Measurements from ENCODE around the gene CLRN1.

CLRN1 gene

DNA sequence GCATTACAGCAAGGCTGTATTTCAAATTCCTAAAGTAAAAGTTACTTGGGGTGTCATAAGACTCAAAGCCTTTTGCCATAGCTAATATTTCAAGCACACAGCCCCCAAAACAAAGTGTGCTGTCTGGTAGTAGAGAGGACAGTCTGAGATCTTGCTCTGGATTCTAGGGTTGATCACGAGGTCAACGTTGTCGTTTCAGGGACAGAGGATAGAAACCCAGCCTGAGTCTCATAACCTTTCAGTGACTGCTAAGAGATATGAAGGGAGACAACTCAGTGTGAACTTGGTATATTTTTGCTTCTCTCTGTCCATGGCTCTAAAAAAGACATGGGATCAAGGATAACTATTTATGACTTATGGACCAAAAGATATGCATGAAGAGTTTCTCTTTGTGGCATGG is 41.7 kb downstream of the CLRN1 start:
- H3K36me3 ChIP-seq (ENCODE audit: insufficient read depth, low read length) = no peaks in the 10 kb centered on the region
- H3K9me3 ChIP-seq (ENCODE audit: low read length) = no peaks in the 10 kb centered on the region
- H3K4me1 ChIP-seq (ENCODE audit: insufficient read depth, low read length) = no peaks in the 10 kb centered on the region
- no peaks in the 10 kb centered on the region for H3K27me3 ChIP-seq (ENCODE audit: insufficient read depth, low read length)
- no peak overlapping the region for H3K4me3 ChIP-seq (ENCODE audit: low read length)
- no peak overlapping the region for H2AFZ ChIP-seq (ENCODE audit: low read depth, low read length)

DNA sequence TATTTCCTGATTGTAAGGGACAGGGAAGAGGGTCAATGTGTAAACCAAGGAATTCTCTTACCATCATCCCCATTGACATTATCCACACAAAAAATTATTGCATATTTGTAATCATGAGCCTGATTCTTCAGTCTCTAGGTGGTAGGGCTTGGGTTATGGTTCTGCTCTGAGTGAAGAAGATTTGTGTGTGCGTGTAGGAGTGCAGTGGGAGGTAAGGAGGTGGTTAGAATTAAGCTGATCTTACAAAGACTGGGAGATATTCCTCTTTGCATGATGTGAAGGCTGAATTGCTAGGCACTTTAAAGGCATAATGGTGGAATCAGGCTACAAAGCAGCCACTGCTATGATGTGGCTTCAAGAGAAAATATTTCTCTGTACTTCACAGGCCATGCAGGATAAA is 44.3 kb downstream of the CLRN1 start:
- no peaks in the 10 kb centered on the region for H3K9me3 ChIP-seq (ENCODE audit: low read length)
- H3K4me3 ChIP-seq (ENCODE audit: low read length) = no peak overlapping the region
- H3K27me3 ChIP-seq (ENCODE audit: insufficient read depth, low read length) = peaks cover 9% of the 10 kb centered on the region
- no peaks in the 10 kb centered on the region for H3K4me1 ChIP-seq (ENCODE audit: insufficient read depth, low read length)
- no peaks in the 10 kb centered on the region for H3K36me3 ChIP-seq (ENCODE audit: insufficient read depth, low read length)
- H2AFZ ChIP-seq (ENCODE audit: low read depth, low read length) = no peak overlapping the region

DNA sequence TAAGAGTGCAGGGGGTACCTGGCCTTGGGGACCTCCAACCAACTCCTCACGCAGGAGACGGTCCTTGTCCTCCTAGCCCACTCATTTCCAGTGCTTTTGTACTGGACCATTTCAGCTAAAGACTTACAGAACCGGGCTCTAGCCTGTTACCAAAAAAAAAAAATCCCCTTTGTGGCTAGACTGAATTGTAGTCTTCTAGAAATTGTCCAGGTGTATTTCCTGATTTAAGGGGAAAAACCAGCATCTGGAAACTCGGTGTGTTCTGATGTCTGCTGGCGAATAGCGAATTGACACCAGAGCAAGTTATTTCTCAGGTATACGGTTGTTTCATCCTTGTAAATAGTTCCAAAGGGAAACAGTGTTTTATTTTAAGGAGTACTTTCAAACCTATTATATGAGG is 46.2 kb downstream of the CLRN1 start:
- Histone ChIP-seq H3K4me3 (ENCODE audit: low read length) (no peak overlapping the region), H3K9me3 (ENCODE audit: low read length) (no peaks in the 10 kb centered on the region), H3K4me1 (ENCODE audit: insufficient read depth, low read length) (no peaks in the 10 kb centered on the region), H2AFZ (ENCODE audit: low read depth, low read length) (no peak overlapping the region), H3K27me3 (ENCODE audit: insufficient read depth, low read length) (peaks cover 9% of the 10 kb centered on the region), H3K36me3 (ENCODE audit: insufficient read depth, low read length) (no peaks in the 10 kb centered on the region)

DNA sequence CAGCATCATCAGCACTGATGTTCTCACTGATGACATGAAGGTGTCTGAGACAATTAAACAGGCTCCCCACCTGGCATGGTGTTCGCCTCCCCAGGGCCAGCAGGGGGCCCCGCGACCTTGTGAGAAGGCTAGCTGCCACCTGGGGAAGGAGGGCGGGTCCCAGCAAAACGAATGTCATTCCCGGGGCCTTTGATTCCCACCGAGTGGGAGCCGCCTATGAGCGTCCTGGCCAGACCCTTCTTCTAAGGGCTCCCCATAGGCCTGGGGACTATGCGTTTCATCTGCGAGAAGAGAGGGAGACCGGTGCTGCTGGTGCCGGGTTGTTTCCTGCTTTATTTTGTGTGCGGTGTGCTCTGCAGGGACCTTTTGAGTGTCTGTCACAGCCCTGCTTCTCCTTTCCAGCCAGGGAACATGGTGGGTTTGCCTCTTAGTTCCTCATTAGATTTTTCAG is 46.8 kb downstream of the CLRN1 start:
- Histone ChIP-seq H3K9me3 (ENCODE audit: low read length) (no peaks in the 10 kb centered on the region), H2AFZ (ENCODE audit: low read depth, low read length) (no peak overlapping the region), H3K4me3 (ENCODE audit: low read length) (no peak overlapping the region), H3K4me1 (ENCODE audit: insufficient read depth, low read length) (no peaks in the 10 kb centered on the region), H3K27me3 (ENCODE audit: insufficient read depth, low read length) (peaks cover 9% of the 10 kb centered on the region), H3K36me3 (ENCODE audit: insufficient read depth, low read length) (no peaks in the 10 kb centered on the region)

DNA sequence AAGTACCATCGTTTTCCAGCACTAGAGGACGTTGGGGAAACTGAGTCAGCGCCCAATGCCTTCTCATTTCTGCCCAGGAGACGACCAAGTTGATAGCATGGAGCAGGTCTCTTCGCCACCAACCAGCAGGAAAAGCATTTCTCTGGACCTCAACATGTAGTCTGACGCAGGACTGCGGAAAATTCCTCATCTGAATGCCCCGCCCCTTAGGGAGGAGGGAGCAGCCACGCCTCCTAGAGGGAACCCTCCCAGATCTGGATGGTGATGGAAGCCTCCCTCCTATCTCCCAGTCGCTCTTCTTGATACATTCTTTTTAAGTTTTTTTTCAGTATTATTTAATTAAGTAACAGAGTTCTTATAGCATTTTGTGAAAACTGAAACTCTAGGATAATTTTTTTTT is 49.9 kb downstream of the CLRN1 start:
- Histone ChIP-seq H2AFZ (ENCODE audit: low read depth, low read length) (no peak overlapping the region), H3K9me3 (ENCODE audit: low read length) (no peaks in the 10 kb centered on the region), H3K4me3 (ENCODE audit: low read length) (no peak overlapping the region), H3K27me3 (ENCODE audit: insufficient read depth, low read length) (peaks cover 9% of the 10 kb centered on the region), H3K4me1 (ENCODE audit: insufficient read depth, low read length) (no peaks in the 10 kb centered on the region), H3K36me3 (ENCODE audit: insufficient read depth, low read length) (no peaks in the 10 kb centered on the region)

DNA sequence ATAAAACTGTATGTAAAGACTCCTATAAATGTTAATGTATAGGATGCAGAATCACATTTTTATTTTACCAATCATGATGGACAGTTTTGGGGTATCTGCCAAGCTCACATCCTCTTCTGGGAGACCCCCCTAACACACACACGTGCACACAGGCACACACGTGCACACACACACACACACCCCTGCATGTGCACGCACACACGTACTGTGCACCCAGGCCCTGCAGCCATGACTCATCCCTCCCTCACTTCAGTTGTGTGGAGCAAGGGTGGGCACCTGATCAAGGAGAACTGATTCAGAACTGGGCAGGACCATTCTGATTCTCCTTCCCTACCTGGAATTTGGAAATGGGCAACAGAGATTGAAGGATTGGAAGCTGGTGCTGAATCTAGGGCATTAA is 51.3 kb downstream of the CLRN1 start:
- peaks cover 9% of the 10 kb centered on the region for H3K27me3 ChIP-seq (ENCODE audit: insufficient read depth, low read length)
- H3K4me3 ChIP-seq (ENCODE audit: low read length) = no peak overlapping the region
- H3K36me3 ChIP-seq (ENCODE audit: insufficient read depth, low read length) = no peaks in the 10 kb centered on the region
- no peak overlapping the region for H2AFZ ChIP-seq (ENCODE audit: low read depth, low read length)
- no peaks in the 10 kb centered on the region for H3K9me3 ChIP-seq (ENCODE audit: low read length)
- H3K4me1 ChIP-seq (ENCODE audit: insufficient read depth, low read length) = no peaks in the 10 kb centered on the region

DNA sequence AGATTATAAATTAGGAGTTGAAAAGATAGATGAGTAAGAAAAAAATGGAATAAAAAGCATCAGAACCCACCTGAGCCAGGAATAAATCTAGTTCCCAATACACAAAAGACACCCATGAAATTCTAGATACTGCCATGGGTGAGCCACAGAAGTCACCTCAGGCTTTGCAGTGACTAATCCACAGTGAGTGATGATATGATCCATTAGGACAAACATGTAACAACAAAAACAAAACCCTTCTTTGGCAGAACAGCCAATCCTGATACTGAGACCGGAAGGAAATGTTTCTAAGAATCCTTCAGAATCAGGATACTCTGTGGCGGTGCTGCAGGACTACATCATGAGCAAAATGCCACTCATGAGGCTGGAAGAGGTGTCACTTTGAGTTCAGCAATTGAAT is 52.3 kb downstream of the CLRN1 start:
- no peak overlapping the region for H3K4me3 ChIP-seq (ENCODE audit: low read length)
- no peaks in the 10 kb centered on the region for H3K36me3 ChIP-seq (ENCODE audit: insufficient read depth, low read length)
- H3K9me3 ChIP-seq (ENCODE audit: low read length) = no peaks in the 10 kb centered on the region
- peaks cover 9% of the 10 kb centered on the region for H3K27me3 ChIP-seq (ENCODE audit: insufficient read depth, low read length)
- H3K4me1 ChIP-seq (ENCODE audit: insufficient read depth, low read length) = no peaks in the 10 kb centered on the region
- no peak overlapping the region for H2AFZ ChIP-seq (ENCODE audit: low read depth, low read length)

DNA sequence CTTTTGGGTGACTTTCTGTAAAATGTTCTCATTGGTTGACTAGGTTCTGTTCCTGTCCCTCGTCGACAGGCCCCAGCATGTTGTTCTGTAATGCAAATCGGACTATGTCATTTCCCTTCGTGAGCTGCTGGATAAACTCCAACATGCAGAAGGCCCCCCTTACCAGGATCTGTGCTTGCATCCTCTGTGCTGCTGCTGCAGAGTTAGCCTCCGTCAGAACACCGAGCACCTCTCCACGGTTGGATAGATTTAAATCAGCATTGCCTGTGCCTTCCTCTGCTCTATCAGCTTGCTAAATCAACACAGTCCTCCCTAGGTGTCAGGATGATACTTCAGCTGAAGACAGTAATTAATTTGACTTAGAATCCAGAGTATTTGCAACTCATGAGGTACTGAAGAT is 54.6 kb downstream of the CLRN1 start:
- Histone ChIP-seq H3K27me3 (ENCODE audit: insufficient read depth, low read length) (no peaks in the 10 kb centered on the region), H3K4me3 (ENCODE audit: low read length) (no peak overlapping the region), H3K4me1 (ENCODE audit: insufficient read depth, low read length) (no peaks in the 10 kb centered on the region), H2AFZ (ENCODE audit: low read depth, low read length) (no peak overlapping the region), H3K9me3 (ENCODE audit: low read length) (no peaks in the 10 kb centered on the region), H3K36me3 (ENCODE audit: insufficient read depth, low read length) (no peaks in the 10 kb centered on the region)

DNA sequence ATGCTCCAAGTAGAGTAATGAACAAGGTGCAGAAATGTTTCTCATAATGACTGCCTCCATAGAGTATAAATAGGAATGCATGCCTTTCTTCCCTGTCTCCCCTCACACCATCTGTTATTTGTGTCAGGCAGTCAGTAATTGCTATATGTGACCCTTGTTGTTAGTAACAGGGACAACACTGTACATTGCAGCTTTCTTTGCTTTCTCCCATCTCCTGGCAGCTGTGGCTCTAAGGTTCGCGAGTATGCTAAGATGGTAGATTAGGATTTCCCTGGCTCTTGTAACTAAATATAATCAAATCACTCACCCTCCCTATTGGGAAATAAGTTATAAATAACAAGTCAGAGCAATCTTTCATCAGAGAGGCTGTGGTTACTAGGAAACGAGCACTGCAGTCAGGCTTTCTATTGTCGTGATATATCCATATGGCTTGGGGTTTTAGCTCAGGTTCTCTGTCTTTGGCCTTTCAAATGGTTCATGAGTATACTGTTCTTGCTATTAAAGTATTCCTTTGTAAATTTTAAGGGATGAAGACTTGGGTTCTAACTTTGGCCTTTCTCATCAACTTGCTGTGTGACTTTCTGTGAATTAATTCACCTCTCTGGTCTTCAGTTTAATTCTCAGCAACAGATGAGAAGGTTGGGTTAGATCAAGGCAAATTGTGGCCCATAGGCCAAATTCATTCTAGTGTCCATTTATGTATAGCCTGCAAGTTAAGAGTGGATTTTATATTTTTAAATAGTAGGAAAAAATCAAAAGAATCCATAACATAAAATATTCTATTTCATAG is 59.2 kb downstream of the CLRN1 start:
- H3K4me1 ChIP-seq (ENCODE audit: insufficient read depth, low read length) = peaks cover 2% of the 10 kb centered on the region
- no peak overlapping the region for H2AFZ ChIP-seq (ENCODE audit: low read depth, low read length)
- H3K36me3 ChIP-seq (ENCODE audit: insufficient read depth, low read length) = no peaks in the 10 kb centered on the region
- no peak overlapping the region for H3K4me3 ChIP-seq (ENCODE audit: low read length)
- peaks cover 6% of the 10 kb centered on the region for H3K27me3 ChIP-seq (ENCODE audit: insufficient read depth, low read length)
- H3K9me3 ChIP-seq (ENCODE audit: low read length) = no peaks in the 10 kb centered on the region

DNA sequence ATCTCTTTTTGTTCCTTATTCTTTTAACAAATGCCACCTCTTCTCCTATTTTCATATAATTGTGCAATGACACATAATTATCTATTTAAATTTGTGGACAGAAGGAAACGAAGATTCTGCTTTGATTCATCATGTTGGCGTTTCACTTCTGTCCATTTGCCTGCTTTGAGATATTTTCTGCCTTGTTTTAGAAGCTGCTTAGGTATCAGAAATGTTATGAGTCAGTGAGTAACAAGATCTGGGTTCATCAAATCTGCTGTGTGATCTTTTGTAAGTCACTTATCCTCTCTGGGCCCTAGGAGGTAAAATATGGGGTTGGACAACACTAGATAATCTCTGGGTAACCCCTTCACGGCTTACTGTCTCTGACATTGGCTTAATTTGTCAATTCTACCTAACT is 60.0 kb downstream of the CLRN1 start:
- Histone ChIP-seq H3K36me3 (ENCODE audit: insufficient read depth, low read length) (no peaks in the 10 kb centered on the region), H3K27me3 (ENCODE audit: insufficient read depth, low read length) (peaks cover 6% of the 10 kb centered on the region), H3K9me3 (ENCODE audit: low read length) (no peaks in the 10 kb centered on the region), H3K4me1 (ENCODE audit: insufficient read depth, low read length) (peaks cover 2% of the 10 kb centered on the region), H2AFZ (ENCODE audit: low read depth, low read length) (no peak overlapping the region), H3K4me3 (ENCODE audit: low read length) (no peak overlapping the region)

DNA sequence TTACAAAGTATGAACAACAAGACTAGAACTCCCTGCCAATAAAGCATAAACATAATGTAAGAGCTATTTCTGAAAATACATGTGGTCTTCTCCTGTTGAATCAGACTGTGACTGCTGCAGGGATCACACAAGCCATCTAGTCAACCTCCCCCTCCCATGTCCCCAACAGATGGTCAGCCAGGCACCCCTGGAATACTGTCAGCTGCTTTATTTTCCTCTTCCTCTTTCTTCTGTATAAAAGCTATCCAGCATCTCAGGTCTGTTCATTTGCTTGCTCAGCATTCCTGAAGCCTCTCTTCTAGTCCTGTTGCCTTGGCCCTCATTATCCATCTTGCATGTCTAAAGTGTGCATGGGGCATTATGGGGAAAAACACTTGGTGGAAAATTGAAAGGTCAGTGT is 60.8 kb downstream of the CLRN1 start:
- no peak overlapping the region for H3K4me3 ChIP-seq (ENCODE audit: low read length)
- H3K9me3 ChIP-seq (ENCODE audit: low read length) = no peaks in the 10 kb centered on the region
- peaks cover 6% of the 10 kb centered on the region for H3K27me3 ChIP-seq (ENCODE audit: insufficient read depth, low read length)
- peaks cover 2% of the 10 kb centered on the region for H3K4me1 ChIP-seq (ENCODE audit: insufficient read depth, low read length)
- no peaks in the 10 kb centered on the region for H3K36me3 ChIP-seq (ENCODE audit: insufficient read depth, low read length)
- no peak overlapping the region for H2AFZ ChIP-seq (ENCODE audit: low read depth, low read length)

DNA sequence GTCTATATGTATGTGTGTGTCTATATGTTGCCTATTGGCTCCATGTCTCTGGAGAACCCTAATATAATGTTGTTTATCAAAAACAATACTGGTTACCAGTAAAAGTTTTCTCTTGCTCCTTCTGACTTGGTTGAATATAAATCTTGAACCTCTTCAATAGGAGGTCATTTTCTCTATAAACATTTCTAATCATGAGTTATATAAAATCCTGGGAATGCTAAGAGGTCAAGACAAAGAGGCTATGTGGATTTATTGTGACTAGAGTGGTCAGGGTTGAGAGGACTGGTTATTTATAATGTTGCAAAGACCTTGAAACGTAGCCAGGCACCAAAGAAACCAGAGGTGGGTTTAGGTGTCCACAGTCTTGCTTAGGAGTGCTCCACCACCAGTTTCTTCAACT is 66.1 kb downstream of the CLRN1 start:
- Histone ChIP-seq H3K27me3 (ENCODE audit: insufficient read depth, low read length) (peaks cover 6% of the 10 kb centered on the region), H3K4me1 (ENCODE audit: insufficient read depth, low read length) (peaks cover 8% of the 10 kb centered on the region)

DNA sequence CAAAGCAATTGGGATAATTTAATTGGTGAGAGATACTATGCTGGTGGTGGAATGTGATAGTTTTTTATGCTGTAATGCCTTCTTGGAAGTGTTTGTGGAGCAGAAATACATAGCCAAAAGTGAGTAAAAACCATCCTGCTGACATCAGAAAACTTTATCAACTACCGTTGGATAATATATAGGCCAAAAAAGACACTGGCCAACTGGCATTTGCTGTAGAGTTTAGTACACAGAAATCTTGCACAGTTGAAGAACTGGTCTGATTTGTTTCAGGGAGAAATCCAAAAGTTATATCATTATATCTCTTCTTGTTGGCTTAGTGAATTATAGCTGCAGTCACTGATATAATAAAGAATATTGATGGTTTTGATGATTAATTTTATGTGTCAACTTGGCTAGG is 66.8 kb downstream of the CLRN1 start:
- peaks cover 8% of the 10 kb centered on the region for H3K4me1 ChIP-seq (ENCODE audit: insufficient read depth, low read length)
- H3K27me3 ChIP-seq (ENCODE audit: insufficient read depth, low read length) = peaks cover 6% of the 10 kb centered on the region
- H3K4me3 ChIP-seq (ENCODE audit: low read length) = no peak overlapping the region
- H2AFZ ChIP-seq (ENCODE audit: low read depth, low read length) = no peak overlapping the region
- no peaks in the 10 kb centered on the region for H3K36me3 ChIP-seq (ENCODE audit: insufficient read depth, low read length)
- H3K9me3 ChIP-seq (ENCODE audit: low read length) = no peaks in the 10 kb centered on the region

More for the DNA sequence above, 66.1 kb downstream of the CLRN1 start:
- Histone ChIP-seq H3K36me3 (ENCODE audit: insufficient read depth, low read length) (no peaks in the 10 kb centered on the region), H3K9me3 (ENCODE audit: low read length) (no peaks in the 10 kb centered on the region), H3K4me3 (ENCODE audit: low read length) (no peak overlapping the region), H2AFZ (ENCODE audit: low read depth, low read length) (no peak overlapping the region)

DNA sequence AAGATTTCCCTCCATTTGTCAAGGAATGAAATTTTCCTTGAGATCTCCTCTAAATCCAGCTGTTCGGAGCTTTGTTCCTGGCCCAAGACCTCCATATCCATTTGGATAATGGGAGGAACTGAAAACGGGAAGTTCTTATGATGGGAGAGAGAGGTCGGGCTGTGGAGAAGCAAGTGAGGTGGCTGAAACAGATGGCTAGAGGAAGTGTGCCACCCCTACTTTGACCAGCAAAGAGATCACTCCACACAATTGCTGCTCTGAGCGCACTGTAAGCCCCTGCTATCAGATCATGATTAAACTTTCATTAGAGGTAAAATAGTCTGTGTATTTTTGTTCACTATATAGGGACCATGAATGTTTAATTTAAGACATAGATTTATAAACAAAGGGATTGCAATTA is 67.2 kb downstream of the CLRN1 start, which contains the start of gene MINDY4B:
MINDY4B (minus strand) TSS at position 101 of the 400 bp plus-strand sequence; CDS start at position 101, 0 bp downstream.
- Histone ChIP-seq H3K9me3 (ENCODE audit: low read length) (no peaks in the 10 kb centered on the region), H3K4me1 (ENCODE audit: insufficient read depth, low read length) (peaks cover 8% of the 10 kb centered on the region), H3K27me3 (ENCODE audit: insufficient read depth, low read length) (peaks cover 2% of the 10 kb centered on the region), H3K36me3 (ENCODE audit: insufficient read depth, low read length) (no peaks in the 10 kb centered on the region), H2AFZ (ENCODE audit: low read depth, low read length) (no peak within 1 kb of the TSS), H3K4me3 (ENCODE audit: low read length) (no peak within 1 kb of the TSS)
